ENCODE measurements around the gene MMD2.
"Not testable (repeated sequence)": the region's sequence is repeated elsewhere in the genome, so short reads cannot be mapped to it uniquely, and the experiment has no call there.

DNA sequence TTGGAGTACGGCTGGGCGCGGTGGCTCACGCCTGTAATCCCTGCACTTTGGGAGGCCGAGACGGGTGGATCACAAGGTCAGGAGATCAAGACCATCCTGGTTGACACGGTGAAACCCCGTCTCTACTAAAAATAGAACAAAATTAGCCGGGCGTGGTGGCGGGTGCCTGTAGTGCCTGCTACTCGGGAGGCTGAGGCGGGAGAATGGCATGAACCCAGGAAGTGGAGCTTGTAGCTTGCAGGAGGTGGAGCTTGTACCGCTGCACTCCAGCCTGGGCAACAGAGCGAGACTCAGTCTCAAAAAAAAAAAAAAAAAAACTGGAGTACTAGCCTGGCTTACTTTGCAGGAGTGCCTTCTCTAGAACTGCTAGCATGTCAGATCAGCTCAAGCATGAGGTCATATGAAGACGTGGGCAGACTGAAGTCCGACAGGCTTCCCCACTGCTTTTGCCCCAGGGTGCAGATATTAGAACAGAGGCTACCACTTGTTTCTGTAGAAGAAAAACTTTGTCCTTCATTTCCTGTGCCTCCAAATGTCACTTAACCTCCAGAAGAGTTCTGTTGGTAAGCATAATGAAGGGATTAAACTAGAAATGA is 22.4 kb upstream of the MMD2 start:
- TF ChIP-seq POLR2A (IDR thresholded peaks at IDR 0.05; ENCODE audit: low read depth, low read length); POLR2AphosphoS5 (IDR thresholded peaks at IDR 0.05; ENCODE audit: low read depth, low read length); TAF1 (IDR thresholded peaks at IDR 0.05; ENCODE audit: borderline replicate concordance, low read depth, low read length): not testable (repeated sequence)

All from GM12892 (cell line).